ENCODE measurements around the gene GRIN3B.

- TF ChIP-seq POLR2A (IDR thresholded peaks at IDR 0.05; ENCODE audit: low read depth, low read length) = no peak
- no peak for TF ChIP-seq PAX5 (IDR thresholded peaks at IDR 0.05; ENCODE audit: insufficient read depth, low read length, severe bottlenecking)
Observed at GRCh38 chr19:993361-993830, 6.8 kb upstream of the GRIN3B start.

Measured in GM12891 (cell line).